H9 (cell line): ENCODE data around the gene DYRK2. TPM values are rescaled to one million over a fixed set of nuclear protein-coding genes. Genes with fewer than 3 reads are reported as not detected.

Experiments used
- DNase-seq: peaks from one replicate; pipeline ENCODE4 v3.0.0-alpha.2; 2017
- H2AFZ ChIP-seq: one replicate; pipeline ENCODE4 v1.6.1; 2013; ENCODE audit warnings: mild to moderate bottlenecking, low read length, control low read depth, moderate library complexity
- H2AK5ac ChIP-seq: 2 replicates; pipeline ENCODE4 v1.6.1; 2013; ENCODE audit warnings: low read length, control low read depth, mixed read lengths; ENCODE audit not compliant: insufficient read length
- H2BK120ac ChIP-seq: one replicate; pipeline ENCODE4 v1.6.1; 2013; ENCODE audit warnings: low read depth, mild to moderate bottlenecking, low read length, control low read depth, inconsistent platforms; ENCODE audit not compliant: poor library complexity, severe bottlenecking
- H2BK12ac ChIP-seq: 2 replicates; pipeline ENCODE4 v1.6.1; 2013; ENCODE audit warnings: low read length, control low read depth, mixed read lengths, low read depth; ENCODE audit not compliant: insufficient read length
- H2BK15ac ChIP-seq: 2 replicates; pipeline ENCODE4 v1.6.1; 2013; ENCODE audit warnings: low read depth, low read length, control low read depth
- H2BK20ac ChIP-seq: one replicate; pipeline ENCODE4 v1.6.1; 2013; ENCODE audit warnings: low read depth, mild to moderate bottlenecking, low read length, control low read depth, inconsistent platforms; ENCODE audit not compliant: poor library complexity, severe bottlenecking
- H2BK5ac ChIP-seq: 2 replicates; pipeline ENCODE4 v1.6.1; 2013; ENCODE audit warnings: low read length, control low read depth, mixed read lengths; ENCODE audit not compliant: insufficient read length
- H3K14ac ChIP-seq: 2 replicates; pipeline ENCODE4 v1.6.1; 2013; ENCODE audit warnings: low read length, control low read depth; ENCODE audit not compliant: insufficient read depth
- H3K18ac ChIP-seq: 2 replicates; pipeline ENCODE4 v1.6.1; 2013; ENCODE audit warnings: low read depth, mild to moderate bottlenecking, mixed read lengths, low read length, control low read depth; ENCODE audit not compliant: insufficient read length
- H3K23ac ChIP-seq: 2 replicates; pipeline ENCODE4 v1.6.1; 2013; ENCODE audit warnings: low read length, control low read depth, mixed read lengths, low read depth; ENCODE audit not compliant: insufficient read length
- H3K23me2 ChIP-seq: 2 replicates; pipeline ENCODE4 v1.6.1; 2013; ENCODE audit warnings: low read depth, mild to moderate bottlenecking, mixed read lengths, low read length, control low read depth; ENCODE audit not compliant: insufficient read length, poor library complexity, severe bottlenecking
- H3K27ac ChIP-seq: 2 replicates; pipeline ENCODE4 v1.5.1; 2013; ENCODE audit warnings: low read length, control low read depth, mixed read lengths, low read depth; ENCODE audit not compliant: insufficient read length
- H3K27me3 ChIP-seq: 2 replicates; pipeline ENCODE4 v1.6.1; 2013; ENCODE audit warnings: low read length, control low read depth, inconsistent platforms; ENCODE audit not compliant: insufficient read depth
- H3K4ac ChIP-seq: 2 replicates; pipeline ENCODE4 v1.6.1; 2013; ENCODE audit warnings: low read depth, mild to moderate bottlenecking, control low read depth, inconsistent platforms, low read length, moderate library complexity
- H3K4me1 ChIP-seq: 2 replicates; pipeline ENCODE4 v1.6.1; 2013; ENCODE audit warnings: low read length, control low read depth, inconsistent platforms; ENCODE audit not compliant: insufficient read depth
- H3K4me2 ChIP-seq: 2 replicates; pipeline ENCODE4 v1.6.1; 2013; ENCODE audit warnings: low read length, control low read depth, mixed read lengths; ENCODE audit not compliant: insufficient read length, insufficient read depth
- H3K56ac ChIP-seq: 2 replicates; pipeline ENCODE4 v1.6.1; 2013; ENCODE audit warnings: low read depth, mild to moderate bottlenecking, mixed read lengths, low read length, control low read depth; ENCODE audit not compliant: insufficient read length
- H3K79me1 ChIP-seq: 2 replicates; pipeline ENCODE4 v1.6.1; 2013; ENCODE audit warnings: low read depth, mild to moderate bottlenecking, moderate library complexity, low read length, control low read depth, inconsistent platforms; ENCODE audit not compliant: insufficient read depth, poor library complexity, severe bottlenecking
- H3K79me2 ChIP-seq: 2 replicates; pipeline ENCODE4 v1.6.1; 2013; ENCODE audit warnings: low read length, control low read depth, inconsistent platforms; ENCODE audit not compliant: insufficient read depth
- H3K9ac ChIP-seq: 2 replicates; pipeline ENCODE4 v1.6.1; 2013; ENCODE audit warnings: low read length, control low read depth, mixed read lengths; ENCODE audit not compliant: insufficient read length; ENCODE audit errors: extremely low read depth
- H3K9me3 ChIP-seq: one replicate; pipeline ENCODE4 v1.6.1; 2013; ENCODE audit warnings: low read depth, low read length, inconsistent platforms; ENCODE audit not compliant: control insufficient read depth
- H3T11ph ChIP-seq: one replicate; pipeline ENCODE4 v1.6.1; 2013; ENCODE audit warnings: mild to moderate bottlenecking, low read length, control low read depth, inconsistent platforms
- H4K20me1 ChIP-seq: one replicate; pipeline ENCODE4 v1.6.1; 2013; ENCODE audit not compliant: control insufficient read depth, insufficient read length, insufficient read depth
- H4K5ac ChIP-seq: 2 replicates; pipeline ENCODE4 v1.6.1; 2013; ENCODE audit warnings: low read depth, mild to moderate bottlenecking, mixed read lengths, low read length, control low read depth; ENCODE audit not compliant: insufficient read length
- H4K8ac ChIP-seq: replicated peaks from 2 replicates; pipeline ENCODE4 v1.6.1; 2013; ENCODE audit warnings: low read length, control low read depth, mixed read lengths, low read depth; ENCODE audit not compliant: insufficient read length
- H4K91ac ChIP-seq: 2 replicates; pipeline ENCODE4 v1.6.1; 2013; ENCODE audit warnings: low read depth, mild to moderate bottlenecking, moderate library complexity, mixed read lengths, low read length, control low read depth; ENCODE audit not compliant: insufficient read length
- H3K27ac Mint-ChIP-seq, 3 experiments: 2 replicates in 2 of 3; 3 replicates in 1 of 3; pipeline ENCODE4 v1.8.0; 2020 to 2021; ENCODE audit warnings: mixed read lengths in 3 of 3, mild to moderate bottlenecking in 1 of 3, moderate library complexity in 1 of 3
- H3K27me3 Mint-ChIP-seq: 2 replicates; pipeline ENCODE4 v1.8.0; 2021; ENCODE audit warnings: low read depth, mild to moderate bottlenecking, moderate library complexity, mixed read lengths
- H3K36me3 Mint-ChIP-seq, 3 experiments: 2 replicates in 2 of 3; 3 replicates in 1 of 3; pipeline ENCODE4 v1.8.0; 2020 to 2021; ENCODE audit warnings: low read depth in 3 of 3, mixed read lengths in 3 of 3; ENCODE audit not compliant: insufficient read depth in 1 of 3
- H3K4me1 Mint-ChIP-seq, 2 experiments: 2 replicates each; pipeline ENCODE4 v1.8.0; 2020; ENCODE audit warnings: mixed read lengths in 2 of 2
- H3K4me3 Mint-ChIP-seq, 2 experiments: 2 replicates in 1 of 2; 3 replicates in 1 of 2; pipeline ENCODE4 v1.8.0; 2020 to 2021; ENCODE audit warnings: mild to moderate bottlenecking in 2 of 2, mixed read lengths in 2 of 2, moderate library complexity in 1 of 2
- H3K9me3 Mint-ChIP-seq, 2 experiments: 2 replicates in 1 of 2; 3 replicates in 1 of 2; pipeline ENCODE4 v1.8.0; 2020; ENCODE audit warnings: mild to moderate bottlenecking in 2 of 2, mixed read lengths in 2 of 2, moderate library complexity in 1 of 2
- CTCF ChIP-seq: fragments of 200-600 bp; sonication (generic); conservative IDR thresholded peaks from 3 replicates; pipeline ENCODE4 v1.8.0; 2021; ENCODE audit warnings: antibody characterized with exemption, mild to moderate bottlenecking
- WGBS: extraction: QIAGEN DNeasy Blood & Tissue Kit; methylation state at CpG from one replicate; pipeline ENCODE4 v1.1.7; 2013; ENCODE audit warnings: missing lambda C conversion rate, low lambda C conversion rate, mixed read lengths; ENCODE audit not compliant: insufficient read length; ENCODE audit errors: extremely low coverage; 5-methylcytosine and 5-hydroxymethylcytosine counted together
- total RNA-seq: library from RNA; stranded (reverse); gene quantifications from 2 replicates; pipeline ENCODE4 v1.2.1, GENCODE V29; 2021

Gene DYRK2
- total RNA-seq, 1 experiment from 2014 or later, result 40.6 TPM

DNA sequence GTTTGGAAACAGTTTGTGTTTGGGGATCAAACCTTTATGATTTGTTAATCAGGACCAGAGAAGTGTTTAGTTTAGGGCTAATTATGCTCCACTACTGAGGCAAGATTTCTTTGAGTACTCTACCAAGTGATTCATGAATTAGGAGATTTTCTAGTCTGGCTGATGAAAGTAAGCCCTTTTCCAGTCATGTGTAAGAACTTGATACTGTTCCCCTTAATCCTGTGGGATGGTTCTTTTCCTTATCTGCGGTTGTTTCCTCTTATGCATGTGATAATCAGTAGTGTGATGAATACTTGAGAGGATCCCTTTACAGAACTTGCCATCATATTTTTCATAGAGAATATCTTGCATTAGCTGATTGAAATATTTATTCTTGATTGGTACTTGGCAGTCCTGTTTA is 42.1 kb downstream of the DYRK2 start:
- no peak overlapping the region for H2BK5ac ChIP-seq
- H3K9ac ChIP-seq, result no peak overlapping the region
- no peak overlapping the region for H3K18ac ChIP-seq
- no peak overlapping the region for H2AK5ac ChIP-seq
- no peak overlapping the region for H3K4me2 ChIP-seq
- no peak overlapping the region for H4K91ac ChIP-seq
- H2BK12ac ChIP-seq, result no peak overlapping the region
- TF ChIP-seq CTCF, result no peak
- H3K9me3 ChIP-seq, result no peaks in the 10 kb centered on the region
- H2AFZ ChIP-seq, result no peak overlapping the region
- Mint-ChIP-seq H3K27me3 (no peaks in the 10 kb centered on the region), H3K4me3 (no peak overlapping the region), H3K36me3 (peaks cover 0 to 5% (median 0%) of the 10 kb centered on the region in 3 experiments; a peak in 2 of 7 replicates), H3K9me3 (peaks cover 0 to 4% of the 10 kb centered on the region in 2 experiments; a peak in 2 of 5 replicates), H3K4me1 (peaks cover 6 to 12% of the 10 kb centered on the region in 2 experiments), H3K27ac (no peak overlapping the region)
- DNase-seq, result no peak
- no peak overlapping the region for H3T11ph ChIP-seq
- no peak overlapping the region for H3K27ac ChIP-seq
- H3K23me2 ChIP-seq, result no peaks in the 10 kb centered on the region
- no peak overlapping the region for H2BK15ac ChIP-seq
- no peaks in the 10 kb centered on the region for H4K20me1 ChIP-seq
- no peaks in the 10 kb centered on the region for H3K79me2 ChIP-seq
- WGBS, result no CpG with 5 or more reads among the region's 1 CpG
- no peaks in the 10 kb centered on the region for H3K27me3 ChIP-seq
- H3K4me1 ChIP-seq, result no peaks in the 10 kb centered on the region
- no peaks in the 10 kb centered on the region for H3K79me1 ChIP-seq
- H4K5ac ChIP-seq, result no peak overlapping the region
- H3K56ac ChIP-seq, result no peak overlapping the region
- H2BK120ac ChIP-seq, result no peak overlapping the region
- H4K8ac ChIP-seq, result no peak overlapping the region
- H3K4ac ChIP-seq, result no peak overlapping the region
- no peak overlapping the region for H3K14ac ChIP-seq
- H3K23ac ChIP-seq, result no peak overlapping the region
- no peak overlapping the region for H2BK20ac ChIP-seq
